Gastroesophageal sphincter (tissue), 4 donors: ENCODE data around the gene LLGL2. TPM values are rescaled to one million over a fixed set of nuclear protein-coding genes. Genes with fewer than 3 reads are reported as not detected.
A peak's percentile ranks its signal among the peaks of the same experiment; 100 is the strongest.
"Not testable (repeated sequence)": the region's sequence is repeated elsewhere in the genome, so short reads cannot be mapped to it uniquely, and the experiment has no call there.

Experiments
- ATAC-seq: fragments of 150-250 bp; one replicate; pipeline ENCODE4 v1.9.1; 2016; ENCODE audit warnings: mild to moderate bottlenecking, moderate library complexity
- H3K27ac ChIP-seq, 4 donors: fragments of 200-600 bp; sonication (generic) in 3 of 4; 1 replicate in 3 of 4; 2 replicates in 1 of 4; pipeline ENCODE4 v1.5.1; 2016 to 2019
- H3K27me3 ChIP-seq: fragments of 200-600 bp; sonication (generic); one replicate; pipeline ENCODE4 v1.5.1; 2019
- H3K36me3 ChIP-seq, 2 donors: fragments of 200-600 bp; sonication (generic); one replicate each; pipeline ENCODE4 v1.5.1; 2019; ENCODE audit warnings: control low read depth in 1 of 2
- H3K4me1 ChIP-seq, 3 donors: fragments of 200-600 bp; sonication (generic); 1 replicate in 2 of 3; 2 replicates in 1 of 3; pipeline ENCODE4 v1.5.1; 2016 to 2019; ENCODE audit warnings: control low read depth in 2 of 3
- H3K4me3 ChIP-seq, 2 donors: fragments of 200-600 bp; sonication (generic); one replicate each; pipeline ENCODE4 v1.5.1; 2019; ENCODE audit warnings: mild to moderate bottlenecking in 1 of 2, moderate library complexity in 1 of 2
- H3K9me3 ChIP-seq, 3 donors: fragments of 200-600 bp; sonication (generic); one replicate each; pipeline ENCODE4 v1.5.1; 2017 to 2019; ENCODE audit warnings: control low read depth in 2 of 3
- CTCF ChIP-seq, 4 experiments: fragments of 200-600 bp in 2 of 4; fragments of 450-650 bp in 2 of 4; sonication (generic) in 1 of 4; IDR thresholded peaks; one replicate each; pipeline ENCODE4 v1.5.1; 2017 to 2019; ENCODE audit warnings: antibody characterized with exemption in 4 of 4, mild to moderate bottlenecking in 2 of 4, moderate library complexity in 2 of 4
- EP300 ChIP-seq: sonication (generic); formaldehyde crosslinking; IDR thresholded peaks from one replicate; pipeline ENCODE4 v1.6.1; 2017; ENCODE audit warnings: antibody characterized with exemption, mild to moderate bottlenecking
- POLR2A ChIP-seq, 2 donors: fragments of 450-650 bp; IDR thresholded peaks; one replicate each; pipeline ENCODE4 v1.6.1; 2017; ENCODE audit warnings: antibody characterized with exemption in 2 of 2, mild to moderate bottlenecking in 2 of 2, moderate library complexity in 1 of 2
- POLR2AphosphoS5 ChIP-seq: sonication (generic); formaldehyde crosslinking; IDR thresholded peaks from one replicate; pipeline ENCODE4 v1.6.1; 2017; ENCODE audit warnings: antibody characterized with exemption
- WGBS, 2 donors: methylation state at CpG; one replicate each; pipeline ENCODE4 v1.1.5; 2018; ENCODE audit warnings: low coverage in 1 of 2; 5-methylcytosine and 5-hydroxymethylcytosine counted together
- total RNA-seq, 4 donors: library from RNA; depleted of rRNA; stranded (reverse); fragments of >200 nt; gene quantifications; one replicate each; pipeline ENCODE4 v1.1.0, GENCODE V29; 2016

Gene LLGL2
- total RNA-seq, 4 donors from 2014 or later: 2.3 to 7.9 (median 5.8) TPM

- Histone ChIP-seq H3K4me3 (peak overlapping the region; percentile 66 to 96), H3K9me3 (no peaks in the 10 kb centered on the region), H3K27me3 (no peaks in the 10 kb centered on the region), H3K4me1 (peaks cover 0 to 50% (median 23%) of the 10 kb centered on the region in 3 donors), H3K36me3 (peaks cover 0 to 38% of the 10 kb centered on the region in 2 donors), H3K27ac (peak overlapping the region in 3 of 4 donors; percentile 90 to 98 (median 90))
- 64 to 80% methylated on average over 1 to 3 of the region's 10 CpGs for WGBS, 2 donors
- ATAC-seq: no peak
- no peak for TF ChIP-seq CTCF (IDR thresholded peaks at IDR 0.05)
- no peak for TF ChIP-seq EP300
Observed at GRCh38 chr17:75517297-75517865, 8.1 kb upstream of the LLGL2 start.

GRCh38 chr17:75518201-75518600 lies 7.3 kb upstream of the LLGL2 start:
- Histone ChIP-seq H3K27me3 (no peaks in the 10 kb centered on the region), H3K9me3 (no peaks in the 10 kb centered on the region)
- 79 to 88% methylated on average over 3 of the region's 3 CpGs for WGBS, 2 donors

GRCh38 chr17:75518983-75519537 lies 6.4 kb upstream of the LLGL2 start:
- no peaks in the 10 kb centered on the region for H3K9me3 ChIP-seq
- TF ChIP-seq EP300 (no peak), POLR2AphosphoS5 (no peak), POLR2A (IDR thresholded peaks at IDR 0.05) (no peak), CTCF (IDR thresholded peaks at IDR 0.05) (no peak)
- H3K27ac ChIP-seq: no peak overlapping the region
- H3K36me3 ChIP-seq: peaks cover 0 to 36% of the 10 kb centered on the region in 2 donors
- no peaks in the 10 kb centered on the region for H3K27me3 ChIP-seq
- 86 to 89% methylated on average over 7 of the region's 9 CpGs for WGBS, 2 donors
- H3K4me1 ChIP-seq: peaks cover 0 to 33% (median 14%) of the 10 kb centered on the region in 3 donors
- H3K4me3 ChIP-seq: no peak overlapping the region
- ATAC-seq: no peak

More at GRCh38 chr17:75518201-75518600, 7.3 kb upstream of the LLGL2 start:
- ATAC-seq: no peak
- no peak overlapping the region for H3K4me3 ChIP-seq
- TF ChIP-seq POLR2A (IDR thresholded peaks at IDR 0.05) (no peak), EP300 (no peak), CTCF (IDR thresholded peaks at IDR 0.05) (no peak), POLR2AphosphoS5 (no peak)
- H3K4me1 ChIP-seq: peaks cover 0 to 42% (median 21%) of the 10 kb centered on the region in 3 donors
- H3K36me3 ChIP-seq: peaks cover 0 to 39% of the 10 kb centered on the region in 2 donors
- no peak overlapping the region for H3K27ac ChIP-seq

GRCh38 chr17:75520413-75520812 lies 5.1 kb upstream of the LLGL2 start:
- not testable (repeated sequence) for H3K9me3 ChIP-seq, ATAC-seq, H3K27ac ChIP-seq, H3K4me3 ChIP-seq, H3K27me3 ChIP-seq
- Histone ChIP-seq H3K36me3 (peaks cover 0 to 36% of the 10 kb centered on the region in 2 donors), H3K4me1 (peaks cover 0 to 36% (median 9%) of the 10 kb centered on the region in 3 donors)
- 98% methylated on average over 7 of the region's 8 CpGs; no CpG with 5 or more reads in 1 of the 2 donors for WGBS, 2 donors

- ATAC-seq: no peak
- Histone ChIP-seq H3K27me3 (no peaks in the 10 kb centered on the region), H3K36me3 (peaks cover 0 to 36% of the 10 kb centered on the region in 2 donors), H3K9me3 (no peaks in the 10 kb centered on the region), H3K27ac (no peak overlapping the region), H3K4me1 (peaks cover 0 to 39% (median 13%) of the 10 kb centered on the region in 3 donors), H3K4me3 (no peak overlapping the region)
- 80% methylated on average over 1 of the region's 8 CpGs; no CpG with 5 or more reads in 1 of the 2 donors for WGBS, 2 donors
- TF ChIP-seq CTCF (IDR thresholded peaks at IDR 0.05): no peak
- TF ChIP-seq EP300: no peak
- no peak for TF ChIP-seq POLR2A (IDR thresholded peaks at IDR 0.05)
- TF ChIP-seq POLR2AphosphoS5: no peak
Observed at GRCh38 chr17:75521290-75521689, 4.2 kb upstream of the LLGL2 start.
